ENCODE measurements around the gene PRR5L.

- TF ChIP-seq POLR2AphosphoS5 (IDR thresholded peaks at IDR 0.05; ENCODE audit: low read depth, low read length) (no peak), REST (IDR thresholded peaks at IDR 0.05; ENCODE audit: insufficient read depth in 1 of 2, low read depth in 2 of 2, low read length in 2 of 2) (no peak)
Measured at GRCh38 chr11:36488096-36488495, 192.0 kb downstream of the PRR5L start.

All from PFSK-1 (cell line).